Left lung (tissue), 10 donors: ENCODE data around the gene PKD2. TPM values are rescaled to one million over a fixed set of nuclear protein-coding genes. Genes with fewer than 3 reads are reported as not detected.

Experiments used
- ATAC-seq: fragments of 200-7000 bp; cut with Tn5 transposase; one replicate; pipeline ENCODE4 v1.9.1; 2020; ENCODE audit warnings: moderate library complexity
- DNase-seq, 4 donors: peaks; one replicate each; pipeline ENCODE4 v3.0.0-alpha.2; 2013 to 2020
- H3K27ac ChIP-seq, 2 donors: fragments of 200-600 bp; sonication (generic) in 1 of 2; one replicate each; pipeline versions ENCODE4 v1.5.0 to v1.8.0; 2020 to 2021
- H3K27me3 ChIP-seq, 2 donors: fragments of 200-600 bp; sonication (generic) in 1 of 2; one replicate each; pipeline versions ENCODE4 v1.5.0 to v1.8.0; 2020 to 2021
- H3K36me3 ChIP-seq, 2 donors: fragments of 200-600 bp; sonication (generic) in 1 of 2; one replicate each; pipeline versions ENCODE4 v1.5.0 to v1.8.0; 2020 to 2021
- H3K4me1 ChIP-seq, 2 donors: fragments of 200-600 bp; one replicate each; pipeline ENCODE4 v1.8.0; 2021
- H3K4me3 ChIP-seq, 2 donors: fragments of 200-600 bp; sonication (generic) in 1 of 2; one replicate each; pipeline versions ENCODE4 v1.5.0 to v1.8.0; 2020 to 2021; ENCODE audit warnings: mild to moderate bottlenecking in 1 of 2
- H3K9me3 ChIP-seq, 2 donors: fragments of 200-600 bp; sonication (generic) in 1 of 2; one replicate each; pipeline versions ENCODE4 v1.5.0 to v1.8.0; 2020 to 2021
- intact Hi-C, 2 donors: fragments of 100-400 bp; cut with DNase I; formaldehyde crosslinking; loops; one replicate each; pipeline versions ENCODE4 v1.11.2 to v1.14.2; 2022
- polyA plus RNA-seq, 6 donors: library from polyadenylated mRNA; unstranded; fragments of 120-200 nt; gene quantifications; one replicate each; pipeline ENCODE4 v1.2.1, GENCODE V29; 2013; ENCODE audit not compliant: insufficient read length in 6 of 6
- total RNA-seq, 2 donors: library from RNA; stranded (reverse); fragmentation: NEBNext Ultra II Directional; extraction: Animal tissue kit (Norgen Biotek cat#: 25700); gene quantifications; one replicate each; pipeline ENCODE4 v1.2.1, GENCODE V29; 2021
- TF ChIP-seq, protein P1 (sequence below), 2 donors: fragments of 200-600 bp; sonication (generic) in 1 of 2; IDR thresholded peaks; one replicate each; pipeline versions ENCODE4 v1.5.0 to v1.8.0; 2021; ENCODE audit warnings: antibody characterized with exemption in 2 of 2
- donor health status: DM: no; HTN: yes; CAD: no.
- donor health status: DM: no; HTN: no; CAD: no.

The PKD2 gene
- total and polyA plus RNA-seq, 8 donors = 22.6 to 72.4 (median 62.0) TPM

DNA sequence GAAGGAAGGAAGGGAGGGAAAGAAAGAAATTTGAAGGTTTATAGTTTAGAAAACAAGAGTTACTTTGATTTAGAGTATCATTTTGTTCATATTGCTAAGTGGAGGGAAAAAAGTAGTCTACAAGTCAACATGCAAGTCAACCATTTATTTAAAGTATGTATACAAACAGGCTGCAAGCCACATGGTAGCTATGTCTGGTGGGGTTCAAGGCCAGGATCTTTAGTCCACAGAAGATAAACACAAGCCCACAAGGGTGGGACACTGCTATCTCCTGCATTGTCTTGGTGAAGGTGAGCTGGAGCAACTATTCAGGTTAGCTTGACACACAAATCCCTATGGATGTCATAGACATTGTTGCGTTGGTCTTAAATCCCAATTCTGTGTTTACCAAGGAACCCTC lies 79.6 kb downstream of the PKD2 start:
- Histone ChIP-seq H3K4me1 (no peaks in the 10 kb centered on the region), H3K9me3 (no peaks in the 10 kb centered on the region), H3K27ac (no peak overlapping the region), H3K27me3 (no peaks in the 10 kb centered on the region), H3K36me3 (no peaks in the 10 kb centered on the region), H3K4me3 (no peak overlapping the region)
- intact Hi-C loops = no loop called here
- DNase-seq (no peak), ATAC-seq (no peak)
- TF ChIP-seq, protein P1, sequence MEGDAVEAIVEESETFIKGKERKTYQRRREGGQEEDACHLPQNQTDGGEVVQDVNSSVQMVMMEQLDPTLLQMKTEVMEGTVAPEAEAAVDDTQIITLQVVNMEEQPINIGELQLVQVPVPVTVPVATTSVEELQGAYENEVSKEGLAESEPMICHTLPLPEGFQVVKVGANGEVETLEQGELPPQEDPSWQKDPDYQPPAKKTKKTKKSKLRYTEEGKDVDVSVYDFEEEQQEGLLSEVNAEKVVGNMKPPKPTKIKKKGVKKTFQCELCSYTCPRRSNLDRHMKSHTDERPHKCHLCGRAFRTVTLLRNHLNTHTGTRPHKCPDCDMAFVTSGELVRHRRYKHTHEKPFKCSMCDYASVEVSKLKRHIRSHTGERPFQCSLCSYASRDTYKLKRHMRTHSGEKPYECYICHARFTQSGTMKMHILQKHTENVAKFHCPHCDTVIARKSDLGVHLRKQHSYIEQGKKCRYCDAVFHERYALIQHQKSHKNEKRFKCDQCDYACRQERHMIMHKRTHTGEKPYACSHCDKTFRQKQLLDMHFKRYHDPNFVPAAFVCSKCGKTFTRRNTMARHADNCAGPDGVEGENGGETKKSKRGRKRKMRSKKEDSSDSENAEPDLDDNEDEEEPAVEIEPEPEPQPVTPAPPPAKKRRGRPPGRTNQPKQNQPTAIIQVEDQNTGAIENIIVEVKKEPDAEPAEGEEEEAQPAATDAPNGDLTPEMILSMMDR (IDR thresholded peaks at IDR 0.05) = no peak

DNA sequence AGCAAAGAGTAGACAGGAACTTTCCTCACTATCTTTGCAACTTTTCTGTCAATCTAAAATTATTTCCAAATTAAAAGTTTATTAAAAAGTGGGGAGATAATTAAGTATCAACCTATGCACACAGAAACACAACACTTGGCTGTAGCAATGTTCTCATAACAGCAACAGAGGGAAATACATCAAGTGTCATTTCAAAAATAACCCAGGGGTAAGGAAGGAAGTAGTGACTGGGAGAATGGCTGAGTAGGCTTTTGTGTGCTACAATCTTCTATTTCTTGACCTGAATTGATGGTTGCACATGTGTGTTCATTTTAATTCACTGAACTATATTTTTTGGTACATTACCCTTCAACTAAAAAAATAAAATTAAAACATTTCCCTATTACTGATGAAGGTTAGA lies 83.5 kb downstream of the PKD2 start:
- TF ChIP-seq, protein P1 (IDR thresholded peaks at IDR 0.05) = no peak
- H3K4me3 ChIP-seq = no peak overlapping the region
- H3K27me3 ChIP-seq = no peaks in the 10 kb centered on the region
- ATAC-seq (no peak), DNase-seq (no peak)
- intact Hi-C loops = no loop called here
- no peaks in the 10 kb centered on the region for H3K36me3 ChIP-seq
- no peak overlapping the region for H3K27ac ChIP-seq
- no peaks in the 10 kb centered on the region for H3K4me1 ChIP-seq
- H3K9me3 ChIP-seq = no peaks in the 10 kb centered on the region

DNA sequence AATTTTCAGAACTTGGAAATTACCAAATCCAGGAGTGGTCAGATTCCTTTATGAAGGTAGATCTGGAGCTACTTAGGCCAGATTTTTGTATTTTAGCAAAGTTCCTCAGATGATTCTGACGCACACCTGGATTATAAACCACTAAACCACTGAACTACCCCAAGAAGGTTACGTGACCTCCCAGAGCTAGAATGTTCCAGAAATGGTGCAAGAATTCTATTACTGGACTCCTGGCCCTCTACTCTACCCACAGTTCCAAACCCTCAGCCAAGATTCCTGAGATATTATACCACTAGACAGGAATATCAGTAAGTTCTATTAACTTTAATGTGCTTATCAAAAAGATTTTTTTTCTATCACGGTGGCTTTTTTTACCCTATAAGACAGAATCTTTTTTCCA lies 83.9 kb downstream of the PKD2 start:
- H3K36me3 ChIP-seq = no peaks in the 10 kb centered on the region
- ATAC-seq (no peak), DNase-seq (no peak)
- no peaks in the 10 kb centered on the region for H3K4me1 ChIP-seq
- H3K9me3 ChIP-seq = no peaks in the 10 kb centered on the region
- intact Hi-C loops = no loop called here
- H3K27ac ChIP-seq = no peak overlapping the region
- no peaks in the 10 kb centered on the region for H3K27me3 ChIP-seq
- H3K4me3 ChIP-seq = no peak overlapping the region
- TF ChIP-seq, protein P1 (IDR thresholded peaks at IDR 0.05) = no peak

DNA sequence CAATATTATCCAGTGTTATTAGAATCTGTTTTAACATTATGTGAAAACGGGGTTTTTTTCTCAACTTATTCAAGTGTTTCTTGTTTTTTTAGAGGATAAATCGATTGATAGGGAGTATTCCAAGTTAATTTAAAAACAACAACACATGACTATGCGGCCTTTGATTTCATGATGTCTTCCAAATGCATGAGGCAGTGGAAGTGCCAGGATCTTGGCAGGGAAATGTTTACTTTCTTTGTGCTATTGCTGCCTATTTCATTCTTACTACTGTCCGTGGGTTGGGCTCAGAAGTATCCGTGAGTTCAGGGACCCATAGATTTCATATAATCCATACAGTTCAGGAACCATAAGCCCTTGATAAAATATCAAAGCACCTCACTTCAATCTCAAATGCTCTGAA lies 86.4 kb downstream of the PKD2 start:
- H3K27me3 ChIP-seq = no peaks in the 10 kb centered on the region
- no peaks in the 10 kb centered on the region for H3K36me3 ChIP-seq
- TF ChIP-seq, protein P1 (IDR thresholded peaks at IDR 0.05) = no peak
- ATAC-seq = no peak
- H3K4me1 ChIP-seq = no peaks in the 10 kb centered on the region
- no peak overlapping the region for H3K4me3 ChIP-seq
- H3K9me3 ChIP-seq = no peaks in the 10 kb centered on the region
- DNase-seq = no peak
- intact Hi-C loops = no loop called here
- H3K27ac ChIP-seq = no peak overlapping the region

DNA sequence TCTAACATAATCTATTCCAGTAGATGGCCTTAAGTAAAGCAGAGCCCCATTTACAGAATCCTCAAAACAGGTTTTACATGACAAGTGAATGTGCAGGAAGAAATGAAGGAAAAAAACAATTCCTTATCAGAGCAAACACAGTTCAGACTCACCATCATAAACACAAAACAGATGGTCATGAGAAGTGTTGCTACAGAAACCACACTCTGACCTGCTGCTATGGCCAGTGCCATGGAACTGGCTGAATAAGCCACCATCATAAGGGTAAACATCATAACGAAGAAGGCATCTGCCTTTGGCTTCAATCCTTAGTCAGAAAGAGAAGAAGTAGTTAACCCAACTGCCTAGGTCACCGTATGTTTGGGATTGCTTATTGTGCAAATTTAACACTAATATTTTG lies 89.9 kb downstream of the PKD2 start:
- H3K27ac ChIP-seq = no peak overlapping the region
- TF ChIP-seq, protein P1 (IDR thresholded peaks at IDR 0.05) = no peak
- ATAC-seq = no peak

More for the DNA sequence above, 89.9 kb downstream of the PKD2 start:
- intact Hi-C loops = no loop called here
- H3K9me3 ChIP-seq = no peaks in the 10 kb centered on the region
- DNase-seq = no peak
- H3K4me3 ChIP-seq = no peak overlapping the region
- no peaks in the 10 kb centered on the region for H3K4me1 ChIP-seq
- H3K36me3 ChIP-seq = no peaks in the 10 kb centered on the region
- no peaks in the 10 kb centered on the region for H3K27me3 ChIP-seq
